Measurements from ENCODE around the gene ASB10. TPM values are rescaled to one million over a fixed set of nuclear protein-coding genes. Genes with fewer than 3 reads are reported as not detected.

The ASB10 gene
- polyA plus RNA-seq, 1 experiment = not detected

DNA sequence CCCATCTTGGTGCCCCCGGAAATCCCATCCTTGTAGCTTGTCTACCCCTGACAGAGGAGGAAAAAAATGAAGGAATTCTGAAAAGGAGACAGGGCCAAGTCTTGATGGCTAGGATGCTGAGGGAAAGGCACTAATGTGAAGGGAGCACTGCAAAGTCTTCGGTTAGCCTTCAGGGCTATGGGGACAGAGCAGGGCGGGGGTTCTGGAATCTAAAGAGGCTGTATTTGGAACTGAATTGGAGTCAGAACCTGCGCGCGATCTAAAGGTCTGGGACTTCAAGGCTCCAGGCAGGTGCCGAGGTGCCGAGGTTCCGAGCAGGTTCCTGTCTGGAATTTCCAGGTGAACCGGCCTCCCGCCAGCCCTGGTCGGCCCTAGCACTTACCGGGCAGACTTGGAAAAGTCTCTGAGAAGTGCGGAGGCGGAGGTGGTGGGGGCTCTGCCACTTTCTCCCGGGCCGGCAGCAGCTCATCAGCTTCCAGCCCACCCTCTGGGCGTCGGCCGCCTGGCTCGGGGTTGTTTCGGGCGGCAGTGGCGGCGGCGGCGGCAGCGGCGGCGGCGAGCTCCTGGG lies 20.3 kb downstream of the ASB10 start:
- ChIA-PET CTCF (interaction anchor here (0.8 to 1.6 kb wide), 7 partner anchors 9 to 204 kb away, joined by 3 to 4 read pairs (median 3); no protein-coding TSS in a partner anchor), POLR2A (interaction anchor here (0.6 kb wide), 1 partner anchor 395 kb away, joined by 15 read pairs; no protein-coding TSS in a partner anchor)
- Histone ChIP-seq H3K27me3 (ENCODE audit: control insufficient read depth, insufficient read depth, low read length) (peaks cover 50% of the 10 kb centered on the region), H3K4me3 (ENCODE audit: low read depth, low read length) (no peak overlapping the region), H3K36me3 (ENCODE audit: control insufficient read depth, insufficient read depth, low read length) (no peaks in the 10 kb centered on the region)
- TF ChIP-seq CTCF (IDR thresholded peaks at IDR 0.05; ENCODE audit: insufficient read depth, low read depth, low read length) = no peak
- no peak for DNase-seq (ENCODE audit: low read depth)

DNA sequence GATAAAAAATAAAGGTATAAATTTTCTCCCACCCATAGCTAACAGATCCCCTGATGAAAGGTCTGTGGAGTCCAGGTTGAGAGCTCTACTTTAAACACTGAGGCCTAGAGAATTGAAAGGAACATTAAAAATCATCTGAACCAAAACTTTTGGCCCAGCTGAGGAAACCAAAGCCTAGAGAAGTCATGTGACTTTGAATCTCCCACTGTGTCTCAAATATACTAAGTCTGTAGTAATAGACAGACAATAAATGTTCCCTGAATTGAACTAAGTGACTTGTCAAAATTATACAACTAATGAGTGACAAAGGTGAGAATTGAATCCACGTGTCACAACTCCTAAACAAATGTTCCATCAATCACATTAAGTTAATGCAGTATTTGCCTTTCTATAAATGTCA lies 25.3 kb downstream of the ASB10 start:
- no peak overlapping the region for H3K4me3 ChIP-seq (ENCODE audit: low read depth, low read length)
- no peaks in the 10 kb centered on the region for H3K36me3 ChIP-seq (ENCODE audit: control insufficient read depth, insufficient read depth, low read length)
- no peak for DNase-seq (ENCODE audit: low read depth)
- no peak for TF ChIP-seq CTCF (IDR thresholded peaks at IDR 0.05; ENCODE audit: insufficient read depth, low read depth, low read length)
- H3K27me3 ChIP-seq (ENCODE audit: control insufficient read depth, insufficient read depth, low read length) = peaks cover 37% of the 10 kb centered on the region
- ChIA-PET CTCF (no interaction called here), POLR2A (no interaction called here)

- Histone ChIP-seq H3K27me3 (ENCODE audit: control insufficient read depth, insufficient read depth, low read length) (peaks cover 19% of the 10 kb centered on the region), H3K36me3 (ENCODE audit: control insufficient read depth, insufficient read depth, low read length) (no peaks in the 10 kb centered on the region), H3K4me3 (ENCODE audit: low read depth, low read length) (no peak overlapping the region)
- ChIA-PET POLR2A (no interaction called here), CTCF (interaction anchor here (0.7 to 1.7 kb wide), 5 partner anchors 9 to 33 kb away, joined by 3 to 10 read pairs (median 4); no protein-coding TSS in a partner anchor)
- DNase-seq (ENCODE audit: low read depth) = no peak
- no peak for TF ChIP-seq CTCF (IDR thresholded peaks at IDR 0.05; ENCODE audit: insufficient read depth, low read depth, low read length)
Observed at GRCh38 chr7:151157645-151158329, 29.3 kb downstream of the ASB10 start.

DNA sequence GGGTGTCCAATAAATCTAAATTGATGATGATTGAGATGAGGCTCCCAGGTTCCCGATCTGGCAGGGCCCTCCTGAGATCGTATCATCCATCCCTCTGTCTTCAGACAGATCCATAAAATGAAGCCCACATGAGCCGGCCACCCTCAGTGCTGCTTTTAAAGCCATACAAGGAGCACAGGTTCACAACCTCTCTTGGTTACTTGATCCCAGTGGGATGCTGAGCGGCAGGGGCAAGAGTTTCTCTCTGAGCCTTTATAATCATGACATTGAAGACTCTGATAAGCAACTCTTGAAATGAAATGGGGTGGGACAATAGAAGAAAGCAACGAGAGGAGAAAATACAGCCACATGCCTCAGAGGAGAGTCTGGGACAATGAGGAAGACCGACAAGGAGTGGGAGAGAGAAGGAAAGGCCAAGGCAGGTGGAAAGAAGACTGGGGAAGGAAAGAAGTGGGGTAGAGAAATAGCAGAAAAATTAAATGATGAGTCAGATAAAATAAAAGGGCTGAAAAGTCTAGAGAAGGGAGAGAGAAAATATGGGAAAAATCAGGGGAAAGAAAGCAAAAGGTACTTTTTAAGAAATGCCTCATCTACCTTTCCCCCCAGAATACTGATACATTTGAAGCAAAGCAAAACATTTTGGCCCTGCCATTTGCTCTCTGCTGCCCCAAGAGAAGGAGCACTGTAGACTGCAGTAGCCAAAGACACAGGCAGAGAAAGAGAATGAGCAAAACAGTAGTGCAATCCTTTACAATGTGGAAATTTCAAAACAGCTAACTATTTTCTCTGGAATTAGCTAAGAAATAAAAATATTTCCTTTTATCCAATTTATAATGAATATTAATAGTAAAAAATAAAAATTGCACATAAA lies 34.2 kb downstream of the ASB10 start:
- H3K4me3 ChIP-seq (ENCODE audit: low read depth, low read length) = no peak overlapping the region
- ChIA-PET POLR2A (no interaction called here), CTCF (interaction anchor here (0.6 to 0.8 kb wide), 3 partner anchors 13 to 1189 kb away, joined by 3 to 5 read pairs (median 4); no protein-coding TSS in a partner anchor)
- H3K36me3 ChIP-seq (ENCODE audit: control insufficient read depth, insufficient read depth, low read length) = no peaks in the 10 kb centered on the region
- peaks cover 33% of the 10 kb centered on the region for H3K27me3 ChIP-seq (ENCODE audit: control insufficient read depth, insufficient read depth, low read length)
- 0 out of 2 replicates have a peak, but pooled peaks have one; percentile 15 for TF ChIP-seq CTCF (IDR thresholded peaks at IDR 0.05; ENCODE audit: insufficient read depth, low read depth, low read length)
- DNase-seq (ENCODE audit: low read depth) = no peak

DNA sequence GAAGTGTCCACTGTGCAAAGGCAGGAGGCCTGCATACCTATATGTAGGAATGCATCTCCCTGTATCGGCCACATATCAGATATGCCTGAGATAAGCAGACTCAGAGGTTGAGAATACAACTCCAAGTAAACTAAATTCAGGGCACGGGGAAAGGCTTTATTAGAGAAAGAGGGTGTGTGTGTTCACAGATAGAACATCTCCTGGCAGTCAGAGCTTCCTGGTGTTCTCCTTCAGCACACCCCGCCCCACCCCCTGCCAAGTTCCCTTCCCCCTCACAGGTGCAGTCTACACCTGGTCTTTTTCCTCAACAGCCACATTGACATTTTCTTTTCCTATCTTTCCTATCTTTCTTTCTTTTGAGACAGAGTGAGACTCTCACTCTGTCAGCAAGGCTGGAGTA lies 36.7 kb downstream of the ASB10 start:
- TF ChIP-seq CTCF (IDR thresholded peaks at IDR 0.05; ENCODE audit: insufficient read depth, low read depth, low read length) = no peak
- Histone ChIP-seq H3K4me3 (ENCODE audit: low read depth, low read length) (no peak overlapping the region), H3K36me3 (ENCODE audit: control insufficient read depth, insufficient read depth, low read length) (no peaks in the 10 kb centered on the region), H3K27me3 (ENCODE audit: control insufficient read depth, insufficient read depth, low read length) (peaks cover 26% of the 10 kb centered on the region)
- ChIA-PET CTCF (interaction anchor here (1.0 to 1.8 kb wide), 4 partner anchors 10 to 27 kb away, joined by 3 to 4 read pairs (median 4); no protein-coding TSS in a partner anchor), POLR2A (no interaction called here)
- no peak for DNase-seq (ENCODE audit: low read depth)
